ENCODE measurements around the gene GANAB. TPM values are rescaled to one million over a fixed set of nuclear protein-coding genes. Genes with fewer than 3 reads are reported as not detected.

Gene GANAB
- total RNA-seq, 1 donor from 2014 or later = 383 TPM

- no peak for DNase-seq (ENCODE audit: low spot score)
- peak overlapping the region; percentile 79 for H3K4me3 Mint-ChIP-seq (ENCODE audit: unreplicated experiment)
- H3K9me3 Mint-ChIP-seq (ENCODE audit: unreplicated experiment) = no peaks in the 10 kb centered on the region
- H3K4me1 Mint-ChIP-seq (ENCODE audit: unreplicated experiment) = peaks cover 27% of the 10 kb centered on the region
- peaks cover 8% of the 10 kb centered on the region for H3K27me3 Mint-ChIP-seq (ENCODE audit: unreplicated experiment)
- TF ChIP-seq, protein P1, sequence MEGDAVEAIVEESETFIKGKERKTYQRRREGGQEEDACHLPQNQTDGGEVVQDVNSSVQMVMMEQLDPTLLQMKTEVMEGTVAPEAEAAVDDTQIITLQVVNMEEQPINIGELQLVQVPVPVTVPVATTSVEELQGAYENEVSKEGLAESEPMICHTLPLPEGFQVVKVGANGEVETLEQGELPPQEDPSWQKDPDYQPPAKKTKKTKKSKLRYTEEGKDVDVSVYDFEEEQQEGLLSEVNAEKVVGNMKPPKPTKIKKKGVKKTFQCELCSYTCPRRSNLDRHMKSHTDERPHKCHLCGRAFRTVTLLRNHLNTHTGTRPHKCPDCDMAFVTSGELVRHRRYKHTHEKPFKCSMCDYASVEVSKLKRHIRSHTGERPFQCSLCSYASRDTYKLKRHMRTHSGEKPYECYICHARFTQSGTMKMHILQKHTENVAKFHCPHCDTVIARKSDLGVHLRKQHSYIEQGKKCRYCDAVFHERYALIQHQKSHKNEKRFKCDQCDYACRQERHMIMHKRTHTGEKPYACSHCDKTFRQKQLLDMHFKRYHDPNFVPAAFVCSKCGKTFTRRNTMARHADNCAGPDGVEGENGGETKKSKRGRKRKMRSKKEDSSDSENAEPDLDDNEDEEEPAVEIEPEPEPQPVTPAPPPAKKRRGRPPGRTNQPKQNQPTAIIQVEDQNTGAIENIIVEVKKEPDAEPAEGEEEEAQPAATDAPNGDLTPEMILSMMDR (IDR thresholded peaks at IDR 0.05; ENCODE audit: unreplicated experiment) = no peak
- H3K27ac Mint-ChIP-seq (ENCODE audit: unreplicated experiment) = no peak overlapping the region
- H3K36me3 Mint-ChIP-seq (ENCODE audit: low read depth, unreplicated experiment) = peaks cover 7% of the 10 kb centered on the region
These were observed 20.0 kb upstream of the GANAB start for GRCh38 chr11:62666259-62666926.

- TF ChIP-seq, protein P1 (IDR thresholded peaks at IDR 0.05; ENCODE audit: unreplicated experiment) = no peak
- Mint-ChIP-seq H3K36me3 (ENCODE audit: low read depth, unreplicated experiment) (peaks cover 4% of the 10 kb centered on the region), H3K27ac (ENCODE audit: unreplicated experiment) (peak overlapping the region; percentile 90)
These were observed 19.3 kb upstream of the GANAB start for GRCh38 chr11:62665599-62666258.

DNA sequence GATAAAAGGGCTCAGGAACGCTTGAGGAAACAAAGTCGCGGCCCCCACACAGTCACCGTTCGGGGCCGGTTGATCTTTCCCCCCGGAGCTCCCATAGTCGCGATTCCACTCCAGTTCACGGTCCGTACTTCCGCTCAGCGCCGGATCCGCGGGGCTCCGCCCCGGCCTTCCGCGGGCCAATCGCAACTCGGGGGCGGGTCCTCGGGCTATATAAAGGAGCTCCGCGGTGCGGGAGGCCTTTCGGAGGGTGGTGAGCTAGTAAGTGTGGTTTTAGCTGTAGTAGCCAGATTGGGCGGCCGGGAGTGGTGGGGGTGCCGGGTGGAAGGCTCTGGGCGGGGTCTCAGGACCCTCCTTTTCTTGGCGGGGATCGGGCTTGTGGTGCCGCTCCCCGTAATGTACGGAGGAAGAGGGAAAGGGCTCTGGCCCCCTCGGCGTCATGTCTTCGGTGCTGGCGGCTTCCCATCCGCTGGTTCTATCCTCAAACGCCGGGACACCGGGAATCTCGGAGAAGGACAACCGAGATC lies 18.7 kb upstream of the GANAB start, which contains the start of the genes C11orf98 and CSKMT:
Gene C11orf98 (minus strand): TSS at position 136 of the 524 bp plus-strand sequence. CDS start 41 bp downstream, at position 95.
Gene CSKMT (plus strand): TSS at position 238 of the 524 bp plus-strand sequence. CDS start 568 bp downstream, outside the sequence.
- DNase-seq (ENCODE audit: low spot score) = peak; percentile 96
- Mint-ChIP-seq H3K9me3 (ENCODE audit: unreplicated experiment) (no peaks in the 10 kb centered on the region), H3K27ac (ENCODE audit: unreplicated experiment) (peak within 1 kb of the TSS; percentile 90), H3K4me3 (ENCODE audit: unreplicated experiment) (peak within 1 kb of the TSS; percentile 97), H3K36me3 (ENCODE audit: low read depth, unreplicated experiment) (peaks cover 4% of the 10 kb centered on the region), H3K4me1 (ENCODE audit: unreplicated experiment) (peaks cover 20% of the 10 kb centered on the region), H3K27me3 (ENCODE audit: unreplicated experiment) (peaks cover 3% of the 10 kb centered on the region)
- TF ChIP-seq, protein P1 (IDR thresholded peaks at IDR 0.05; ENCODE audit: unreplicated experiment) = no peak

More at GRCh38 chr11:62665599-62666258, 19.3 kb upstream of the GANAB start:
- Mint-ChIP-seq H3K4me3 (ENCODE audit: unreplicated experiment) (peak overlapping the region; percentile 97), H3K4me1 (ENCODE audit: unreplicated experiment) (peaks cover 21% of the 10 kb centered on the region), H3K27me3 (ENCODE audit: unreplicated experiment) (peaks cover 3% of the 10 kb centered on the region), H3K9me3 (ENCODE audit: unreplicated experiment) (no peaks in the 10 kb centered on the region)
- peak; percentile 52 for DNase-seq (ENCODE audit: low spot score)

- H3K27me3 Mint-ChIP-seq (ENCODE audit: unreplicated experiment) = peaks cover 3% of the 10 kb centered on the region
- H3K4me3 Mint-ChIP-seq (ENCODE audit: unreplicated experiment) = peak overlapping the region; percentile 97
- peak overlapping the region; percentile 90 for H3K27ac Mint-ChIP-seq (ENCODE audit: unreplicated experiment)
- H3K4me1 Mint-ChIP-seq (ENCODE audit: unreplicated experiment) = peaks cover 19% of the 10 kb centered on the region
- H3K9me3 Mint-ChIP-seq (ENCODE audit: unreplicated experiment) = no peaks in the 10 kb centered on the region
- H3K36me3 Mint-ChIP-seq (ENCODE audit: low read depth, unreplicated experiment) = peaks cover 4% of the 10 kb centered on the region
- no peak for DNase-seq (ENCODE audit: low spot score)
- TF ChIP-seq, protein P1 (IDR thresholded peaks at IDR 0.05; ENCODE audit: unreplicated experiment) = no peak
These were observed 18.1 kb upstream of the GANAB start for GRCh38 chr11:62664405-62665074.

All from endothelial cell (in vitro differentiated cells).